ENCODE measurements around the gene SMIM22. TPM values are rescaled to one million over a fixed set of nuclear protein-coding genes. Genes with fewer than 3 reads are reported as not detected.
A peak's percentile ranks its signal among the peaks of the same experiment; 100 is the strongest.

SMIM22 gene
- total RNA-seq (13.4 TPM), polyA plus RNA-seq (52.2 TPM)

- Histone ChIP-seq H3K27ac (ENCODE audit: low read depth) (no peak within 1 kb of the TSS), H3K4me3 (ENCODE audit: low read depth, low read length) (no peak within 1 kb of the TSS), H3K36me3 (ENCODE audit: insufficient read depth) (no peaks in the 10 kb centered on the region), H3K4me1 (ENCODE audit: insufficient read depth) (no peaks in the 10 kb centered on the region)
- WGBS = 69% methylated on average over 14 of the region's 14 CpGs
- DNase-seq (ENCODE audit: extremely low spot score) = no peak
Measured at GRCh38 chr16:4795181-4795827, at the start of gene SMIM22. Gene SMIM22 (plus strand): TSS chr16:4795369. CDS start chr16:4795735, 366 bp downstream.

GRCh38 chr16:4746215-4746614 lies 49.0 kb upstream of the SMIM22 start:
- Histone ChIP-seq H3K36me3 (ENCODE audit: insufficient read depth) (peaks cover 3% of the 10 kb centered on the region), H3K4me3 (ENCODE audit: low read depth, low read length) (no peak overlapping the region), H3K4me1 (ENCODE audit: insufficient read depth) (no peaks in the 10 kb centered on the region), H3K27ac (ENCODE audit: low read depth) (no peak overlapping the region)
- no peak for DNase-seq (ENCODE audit: extremely low spot score)
- 78% methylated on average over 8 of the region's 8 CpGs for WGBS

GRCh38 chr16:4746991-4747574 lies 48.1 kb upstream of the SMIM22 start:
- H3K36me3 ChIP-seq (ENCODE audit: insufficient read depth) = peaks cover 3% of the 10 kb centered on the region
- no peaks in the 10 kb centered on the region for H3K4me1 ChIP-seq (ENCODE audit: insufficient read depth)
- peak overlapping the region; percentile 3 for H3K27ac ChIP-seq (ENCODE audit: low read depth)
- H3K4me3 ChIP-seq (ENCODE audit: low read depth, low read length) = no peak overlapping the region
- DNase-seq (ENCODE audit: extremely low spot score) = no peak
- WGBS = 40% methylated on average over 15 of the region's 15 CpGs

- 77% methylated on average over 14 of the region's 14 CpGs for WGBS
- Histone ChIP-seq H3K4me1 (ENCODE audit: insufficient read depth) (no peaks in the 10 kb centered on the region), H3K27ac (ENCODE audit: low read depth) (no peak overlapping the region)
Measured at GRCh38 chr16:4747906-4748681, 47.1 kb upstream of the SMIM22 start.

GRCh38 chr16:4748682-4749411 lies 46.3 kb upstream of the SMIM22 start:
- peaks cover 3% of the 10 kb centered on the region for H3K36me3 ChIP-seq (ENCODE audit: insufficient read depth)
- no peak overlapping the region for H3K4me3 ChIP-seq (ENCODE audit: low read depth, low read length)
- DNase-seq (ENCODE audit: extremely low spot score) = no peak
- 89% methylated on average over 16 of the region's 16 CpGs for WGBS
- H3K4me1 ChIP-seq (ENCODE audit: insufficient read depth) = no peaks in the 10 kb centered on the region
- H3K27ac ChIP-seq (ENCODE audit: low read depth) = no peak overlapping the region

More at GRCh38 chr16:4747906-4748681, 47.1 kb upstream of the SMIM22 start:
- DNase-seq (ENCODE audit: extremely low spot score) = no peak
- Histone ChIP-seq H3K36me3 (ENCODE audit: insufficient read depth) (peaks cover 3% of the 10 kb centered on the region), H3K4me3 (ENCODE audit: low read depth, low read length) (no peak overlapping the region)

DNA sequence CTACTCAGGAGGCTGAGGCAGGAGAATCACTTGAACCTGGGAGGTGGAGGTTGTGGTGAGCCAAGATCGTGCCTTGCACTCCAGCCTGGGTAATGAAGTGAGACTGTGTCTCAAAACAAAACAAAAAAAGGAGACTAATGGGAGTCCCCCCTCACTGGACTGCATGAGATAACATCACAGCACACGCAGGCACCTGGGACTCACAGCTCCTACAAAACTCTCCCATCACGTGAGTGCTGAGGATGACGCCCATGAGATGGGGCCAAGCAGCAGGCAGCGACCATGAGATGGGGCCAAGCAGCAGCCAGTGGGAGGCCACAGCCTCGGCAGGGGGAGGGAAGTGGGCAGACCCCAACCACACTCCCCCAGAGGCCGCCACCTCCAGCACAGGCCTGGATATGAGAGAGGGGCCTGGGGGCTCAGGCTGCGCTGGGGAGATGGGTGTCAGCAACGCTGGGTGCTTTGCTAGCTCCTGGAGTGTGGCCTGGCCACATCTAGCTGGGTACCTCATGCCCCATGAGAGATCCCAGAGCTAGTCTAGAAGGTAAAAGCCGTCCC lies 45.4 kb upstream of the SMIM22 start:
- no peak for DNase-seq (ENCODE audit: extremely low spot score)
- Histone ChIP-seq H3K4me3 (ENCODE audit: low read depth, low read length) (no peak overlapping the region), H3K4me1 (ENCODE audit: insufficient read depth) (no peaks in the 10 kb centered on the region), H3K36me3 (ENCODE audit: insufficient read depth) (peaks cover 3% of the 10 kb centered on the region), H3K27ac (ENCODE audit: low read depth) (no peak overlapping the region)
- WGBS = 89% methylated on average over 10 of the region's 10 CpGs

- 91% methylated on average over 8 of the region's 8 CpGs for WGBS
- DNase-seq (ENCODE audit: extremely low spot score) = no peak
- peaks cover 3% of the 10 kb centered on the region for H3K36me3 ChIP-seq (ENCODE audit: insufficient read depth)
- H3K4me1 ChIP-seq (ENCODE audit: insufficient read depth) = no peaks in the 10 kb centered on the region
- no peak overlapping the region for H3K27ac ChIP-seq (ENCODE audit: low read depth)
- no peak overlapping the region for H3K4me3 ChIP-seq (ENCODE audit: low read depth, low read length)
Measured at GRCh38 chr16:4750896-4751295, 44.3 kb upstream of the SMIM22 start.

DNA sequence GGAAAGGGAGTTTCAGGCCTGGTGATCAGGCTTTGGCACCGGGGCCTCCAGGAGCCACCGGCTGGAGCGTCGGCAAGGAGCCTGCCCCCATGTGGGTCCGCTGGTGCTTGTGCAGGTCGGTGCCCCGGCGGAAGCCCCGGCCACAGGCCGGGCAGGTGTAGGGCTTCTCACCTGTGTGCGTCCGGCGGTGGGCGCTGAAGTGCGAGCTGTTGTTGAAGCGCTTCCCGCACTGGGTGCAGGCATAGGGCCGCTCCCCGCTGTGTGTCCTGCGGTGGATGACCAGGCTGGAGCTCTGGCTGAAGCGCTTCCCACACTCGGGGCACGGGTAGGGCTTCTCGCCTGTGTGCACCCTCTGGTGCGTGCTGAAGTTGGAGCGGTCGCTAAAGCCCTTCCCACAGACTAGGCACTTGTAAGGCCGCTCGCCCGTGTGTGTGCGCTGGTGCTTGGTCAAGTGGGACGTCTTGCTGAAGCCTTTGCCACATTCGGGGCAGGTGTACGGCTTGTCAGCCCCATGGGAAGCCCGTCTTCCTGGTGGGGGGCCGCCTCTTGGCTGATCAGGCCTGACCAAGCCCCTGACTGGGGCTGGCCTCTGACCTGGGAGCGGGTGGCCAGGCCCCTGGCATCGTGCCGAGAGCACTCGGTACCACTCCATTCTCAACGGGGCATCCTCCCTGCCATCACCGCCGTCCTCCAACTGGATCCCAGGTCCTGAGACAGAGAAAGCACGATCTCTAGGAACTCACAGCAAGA lies 42.6 kb upstream of the SMIM22 start:
- H3K4me1 ChIP-seq (ENCODE audit: insufficient read depth) = no peaks in the 10 kb centered on the region
- H3K4me3 ChIP-seq (ENCODE audit: low read depth, low read length) = no peak overlapping the region
- no peak for DNase-seq (ENCODE audit: extremely low spot score)
- peaks cover 3% of the 10 kb centered on the region for H3K36me3 ChIP-seq (ENCODE audit: insufficient read depth)
- 96% methylated on average over 44 of the region's 44 CpGs for WGBS
- no peak overlapping the region for H3K27ac ChIP-seq (ENCODE audit: low read depth)

DNA sequence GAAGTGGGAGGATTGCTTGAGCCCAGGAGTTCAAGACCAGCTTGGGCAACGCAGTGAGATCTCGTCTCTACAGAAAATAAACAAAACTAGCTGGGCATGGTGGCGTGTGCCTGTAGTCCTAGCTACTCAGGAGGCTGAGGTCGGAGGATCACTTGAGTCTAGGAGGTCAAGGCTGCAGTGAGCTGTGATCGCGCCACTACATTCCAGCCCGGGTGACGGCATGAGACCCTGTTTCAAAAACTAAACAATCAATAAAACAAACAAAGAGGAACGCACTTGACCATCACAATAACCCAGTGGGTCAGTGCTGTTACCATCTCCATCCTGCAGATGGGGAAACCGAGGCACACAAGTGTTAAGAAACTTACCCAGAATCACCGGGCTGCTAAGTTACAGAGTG lies 41.9 kb upstream of the SMIM22 start:
- no peak for DNase-seq (ENCODE audit: extremely low spot score)
- Histone ChIP-seq H3K4me3 (ENCODE audit: low read depth, low read length) (no peak overlapping the region), H3K36me3 (ENCODE audit: insufficient read depth) (peaks cover 3% of the 10 kb centered on the region), H3K4me1 (ENCODE audit: insufficient read depth) (no peaks in the 10 kb centered on the region), H3K27ac (ENCODE audit: low read depth) (no peak overlapping the region)
- 93% methylated on average over 11 of the region's 11 CpGs for WGBS

DNA sequence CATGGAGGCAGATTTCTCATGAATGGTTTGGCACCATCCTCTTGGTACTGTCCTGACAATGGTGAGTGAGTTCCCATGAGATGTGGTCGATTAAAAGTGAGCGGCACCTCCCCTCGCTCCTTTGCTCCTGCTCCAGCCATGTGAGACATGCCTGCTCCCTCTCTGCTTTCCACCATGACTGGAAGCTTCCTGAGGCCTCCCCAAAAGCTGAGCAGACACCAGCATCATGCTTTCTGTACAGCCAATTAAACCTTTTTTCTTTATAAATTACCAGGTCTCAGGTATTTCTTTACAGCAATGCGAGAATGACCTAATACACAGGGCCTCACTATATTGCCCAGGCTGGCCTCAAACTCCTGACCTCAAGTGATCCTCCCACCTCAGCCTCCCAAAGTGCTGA lies 40.3 kb upstream of the SMIM22 start:
- DNase-seq (ENCODE audit: extremely low spot score) = no peak
- Histone ChIP-seq H3K27ac (ENCODE audit: low read depth) (no peak overlapping the region), H3K4me3 (ENCODE audit: low read depth, low read length) (no peak overlapping the region), H3K4me1 (ENCODE audit: insufficient read depth) (no peaks in the 10 kb centered on the region), H3K36me3 (ENCODE audit: insufficient read depth) (peaks cover 3% of the 10 kb centered on the region)
- WGBS = 97% methylated on average over 4 of the region's 4 CpGs

GRCh38 chr16:4755687-4756086 lies 39.5 kb upstream of the SMIM22 start:
- peaks cover 2% of the 10 kb centered on the region for H3K36me3 ChIP-seq (ENCODE audit: insufficient read depth)
- no peak for DNase-seq (ENCODE audit: extremely low spot score)
- WGBS = 98% methylated on average over 6 of the region's 6 CpGs
- H3K4me1 ChIP-seq (ENCODE audit: insufficient read depth) = no peaks in the 10 kb centered on the region
- no peak overlapping the region for H3K4me3 ChIP-seq (ENCODE audit: low read depth, low read length)
- H3K27ac ChIP-seq (ENCODE audit: low read depth) = no peak overlapping the region

DNA sequence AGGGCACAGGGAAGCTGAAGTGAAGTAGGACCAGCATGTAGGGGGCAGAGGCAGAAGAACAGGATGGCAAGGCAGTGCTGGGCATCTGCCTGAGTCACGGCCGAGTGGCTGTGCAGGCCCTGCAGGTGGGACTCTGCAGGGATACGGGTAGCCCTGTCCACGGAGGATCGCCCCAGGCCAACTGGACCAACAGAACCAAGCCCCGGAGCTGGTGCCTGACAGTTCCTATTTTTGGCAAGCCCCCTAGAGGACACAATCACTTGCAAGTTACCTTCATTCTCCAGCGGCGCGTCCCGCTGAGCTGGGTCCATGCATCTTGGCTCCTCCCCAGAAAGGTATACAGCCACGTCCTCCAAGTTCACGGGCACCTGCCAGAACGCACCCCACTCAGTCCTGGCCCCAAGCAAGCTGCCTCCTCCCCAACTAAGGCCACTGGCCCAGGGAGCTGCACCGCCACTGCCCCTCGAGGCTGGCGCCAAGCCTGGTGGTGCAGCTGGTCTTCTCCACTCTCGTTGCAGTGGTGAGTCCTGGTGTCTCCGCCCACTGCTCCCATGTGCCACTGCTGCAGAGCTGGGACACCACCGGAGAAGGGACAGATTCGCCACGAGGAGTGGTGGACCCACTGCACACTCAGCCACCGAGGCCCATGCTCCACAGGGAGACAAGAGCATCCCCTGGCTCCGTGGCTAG lies 34.8 kb upstream of the SMIM22 start:
- DNase-seq (ENCODE audit: extremely low spot score) = no peak
- Histone ChIP-seq H3K4me3 (ENCODE audit: low read depth, low read length) (no peak overlapping the region), H3K4me1 (ENCODE audit: insufficient read depth) (peaks cover 2% of the 10 kb centered on the region), H3K36me3 (ENCODE audit: insufficient read depth) (peaks cover 3% of the 10 kb centered on the region), H3K27ac (ENCODE audit: low read depth) (no peak overlapping the region)
- WGBS = 89% methylated on average over 23 of the region's 23 CpGs
